GM21367 (cell line): Measurements from ENCODE around the gene RNF217.
"Not testable (repeated sequence)": the region's sequence is repeated elsewhere in the genome, so short reads cannot be mapped to it uniquely, and the experiment has no call there.

Source experiments
- ATAC-seq: cut with Tn5 transposase; IDR thresholded peaks from one replicate; pipeline ENCODE4 v1.9.1; 2021; ENCODE audit not compliant: unreplicated experiment

RNF217 gene

GRCh38 chr6:125013938-125014660, 51.9 kb downstream of the RNF217 start:
- ATAC-seq: no peak

GRCh38 chr6:125014661-125014957, 52.4 kb downstream of the RNF217 start:
- no peak for ATAC-seq

DNA sequence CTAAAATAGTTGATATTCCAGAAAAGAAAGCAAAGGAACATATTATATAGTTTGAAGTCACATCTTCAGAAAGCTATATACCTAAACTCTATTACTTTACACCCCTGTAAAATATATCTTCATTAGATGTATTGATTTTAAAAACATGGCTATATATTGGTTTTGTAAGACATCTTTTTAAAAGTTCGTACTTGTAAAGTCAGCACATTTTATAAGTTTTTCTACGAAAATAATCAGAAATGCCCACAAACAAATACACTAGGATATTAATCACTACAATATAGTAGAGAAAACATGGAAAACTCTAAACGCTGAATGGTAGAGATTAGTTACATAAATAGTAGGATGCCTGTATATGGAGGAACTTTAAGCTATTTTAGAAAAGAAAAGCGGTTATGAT, 52.9 kb downstream of the RNF217 start:
- ATAC-seq: no peak

DNA sequence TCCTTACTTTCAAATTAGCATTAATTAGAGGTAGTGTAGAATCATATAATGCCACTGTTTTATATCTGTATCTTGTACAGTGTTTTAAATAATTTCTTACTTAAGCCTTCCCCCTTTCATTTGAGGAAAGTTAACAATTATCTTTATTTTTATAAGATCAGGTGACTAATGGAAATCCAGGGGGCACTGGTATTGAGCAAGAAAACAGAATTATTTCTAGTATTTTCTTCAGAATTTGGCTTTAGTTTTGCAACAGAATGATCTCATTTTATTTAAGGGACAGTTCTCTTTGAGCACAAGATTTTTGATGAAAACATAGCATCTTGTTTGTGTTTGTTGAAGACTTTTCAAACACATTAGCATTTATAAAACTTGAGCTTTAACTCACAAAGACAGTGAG, 55.9 kb downstream of the RNF217 start:
- no peak for ATAC-seq

- ATAC-seq: no peak
Observed at GRCh38 chr6:125019281-125019680, 57.0 kb downstream of the RNF217 start.

GRCh38 chr6:125019918-125020317, 57.7 kb downstream of the RNF217 start:
- ATAC-seq: no peak

- no peak for ATAC-seq
Observed at GRCh38 chr6:125020385-125020784, 58.1 kb downstream of the RNF217 start.

GRCh38 chr6:125022391-125022989, 60.3 kb downstream of the RNF217 start:
- ATAC-seq: no peak

GRCh38 chr6:125025164-125025854, 63.1 kb downstream of the RNF217 start:
- no peak for ATAC-seq

GRCh38 chr6:125027287-125027686, 65.0 kb downstream of the RNF217 start:
- ATAC-seq: no peak

- ATAC-seq: no peak
Observed at GRCh38 chr6:125030969-125031368, 68.7 kb downstream of the RNF217 start.

- ATAC-seq: no peak
Observed at GRCh38 chr6:125031385-125031784, 69.1 kb downstream of the RNF217 start.

GRCh38 chr6:125034929-125035328, 72.7 kb downstream of the RNF217 start:
- not testable (repeated sequence) for ATAC-seq

- ATAC-seq: not testable (repeated sequence)
Observed at GRCh38 chr6:125036486-125036885, 74.2 kb downstream of the RNF217 start.

- no peak for ATAC-seq
Observed at GRCh38 chr6:125037827-125038226, 75.6 kb downstream of the RNF217 start.

DNA sequence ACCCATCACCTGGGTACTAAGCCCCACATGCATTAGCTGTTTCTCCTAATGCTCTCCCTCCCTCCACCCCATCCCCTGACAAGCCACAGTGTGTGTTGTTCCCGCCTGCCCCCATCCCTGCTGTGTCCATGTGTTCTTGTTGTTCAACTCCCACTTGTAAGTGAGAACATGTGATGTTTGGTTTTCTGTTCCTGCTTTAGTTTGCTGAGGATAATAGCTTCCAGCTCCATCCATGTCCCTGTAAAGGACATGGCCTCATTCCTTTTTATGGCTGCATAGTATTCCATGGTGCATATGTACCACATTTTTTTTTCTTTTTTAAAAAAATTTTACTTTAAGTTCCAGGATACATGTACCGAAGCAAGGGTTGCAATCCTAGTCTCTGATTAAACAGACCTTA, 76.7 kb downstream of the RNF217 start:
- ATAC-seq: no peak

DNA sequence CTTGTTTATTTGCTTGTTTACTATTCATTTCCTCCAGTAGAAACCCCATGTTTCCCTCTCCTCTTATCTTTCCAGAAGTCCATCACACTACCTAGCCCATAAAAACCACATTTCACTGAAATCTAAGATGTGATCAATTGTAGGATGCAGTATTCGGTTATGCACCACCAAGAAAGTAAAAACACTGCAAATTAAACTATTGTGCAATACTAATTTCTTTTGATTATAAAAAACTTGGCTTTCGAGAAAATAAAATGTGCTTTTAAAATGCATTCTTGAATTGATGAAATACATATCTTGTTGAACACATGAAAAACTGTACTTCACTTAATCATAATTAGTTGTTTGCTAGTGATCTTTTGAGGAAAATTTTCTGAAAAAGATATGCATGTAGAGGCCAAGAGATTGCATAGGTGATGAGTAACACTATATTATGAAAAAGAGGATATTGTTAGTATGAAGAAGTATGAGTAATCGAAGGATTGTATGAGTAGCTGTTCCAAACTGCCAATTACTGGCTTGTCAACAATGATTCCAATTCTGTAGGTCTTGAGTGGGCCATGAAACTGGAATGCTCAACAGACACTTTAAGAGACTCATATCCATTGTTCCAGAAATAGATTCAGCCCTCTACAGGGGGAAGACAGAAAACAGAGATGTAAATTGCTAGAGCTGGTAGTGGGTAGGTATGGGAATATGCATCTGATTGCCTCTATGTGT, 79.7 kb downstream of the RNF217 start:
- ATAC-seq: no peak

DNA sequence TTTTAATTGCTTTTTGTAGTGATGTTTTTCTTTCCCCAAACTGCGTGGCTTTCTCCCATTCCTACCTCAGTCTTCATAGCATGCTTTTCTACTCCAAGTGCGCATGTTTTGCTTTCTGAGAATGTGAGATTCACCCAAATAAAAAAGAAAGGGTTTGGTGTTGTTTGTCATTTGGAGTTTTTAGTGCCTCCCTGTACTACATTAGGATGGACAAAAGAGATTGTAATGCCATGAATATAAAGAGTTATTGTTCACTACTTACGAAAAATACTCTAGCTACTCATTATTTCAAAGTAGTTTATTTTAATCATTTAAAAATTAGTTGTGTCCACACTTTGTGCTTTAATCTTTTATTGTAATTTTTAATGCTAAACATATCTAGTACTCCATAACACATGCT, 81.8 kb downstream of the RNF217 start:
- no peak for ATAC-seq

- ATAC-seq: no peak
Observed at GRCh38 chr6:125044667-125045066, 82.4 kb downstream of the RNF217 start.

DNA sequence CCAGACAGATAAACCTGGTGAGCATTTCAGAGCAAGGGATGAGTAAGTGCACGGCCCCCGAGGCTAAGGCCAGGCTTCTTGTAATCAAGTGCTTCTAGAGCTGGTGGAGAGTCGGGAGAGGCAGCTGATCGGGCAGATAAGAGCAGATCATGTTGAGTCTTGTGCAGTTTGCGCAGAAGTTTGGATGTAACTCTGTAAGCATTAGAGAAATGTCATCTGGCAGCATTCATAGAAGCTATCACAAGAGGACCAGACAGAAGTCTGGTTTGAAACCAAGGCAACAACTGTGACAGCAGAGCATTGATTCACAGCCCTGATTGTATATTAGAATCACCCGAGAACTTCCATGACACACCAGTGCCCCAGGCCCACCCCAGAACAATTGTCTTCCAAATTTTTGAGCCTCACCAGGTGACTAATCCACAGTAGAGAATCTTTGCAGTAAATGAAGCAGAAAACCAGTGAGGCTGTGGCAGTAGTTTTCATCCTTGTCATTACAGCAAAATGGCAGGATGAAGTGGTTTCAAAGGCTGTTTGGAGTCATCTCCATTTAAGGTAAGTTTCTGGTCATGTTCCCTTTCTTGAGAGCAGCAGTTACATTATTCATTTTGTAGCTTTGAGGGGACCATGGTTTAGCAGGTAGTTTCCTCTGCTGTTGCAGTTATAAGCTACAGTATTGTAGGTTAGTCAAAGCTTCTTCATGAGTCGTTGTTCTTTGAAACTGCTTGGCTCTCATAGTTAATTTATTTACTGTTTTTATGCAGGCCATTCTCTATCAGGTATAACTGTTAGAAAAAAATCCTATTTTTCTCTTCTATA, 84.1 kb downstream of the RNF217 start:
- no peak for ATAC-seq

GRCh38 chr6:125048274-125048673, 86.0 kb downstream of the RNF217 start:
- no peak for ATAC-seq
